Measurements from ENCODE around the gene BICC1.

BICC1 gene, protein sequence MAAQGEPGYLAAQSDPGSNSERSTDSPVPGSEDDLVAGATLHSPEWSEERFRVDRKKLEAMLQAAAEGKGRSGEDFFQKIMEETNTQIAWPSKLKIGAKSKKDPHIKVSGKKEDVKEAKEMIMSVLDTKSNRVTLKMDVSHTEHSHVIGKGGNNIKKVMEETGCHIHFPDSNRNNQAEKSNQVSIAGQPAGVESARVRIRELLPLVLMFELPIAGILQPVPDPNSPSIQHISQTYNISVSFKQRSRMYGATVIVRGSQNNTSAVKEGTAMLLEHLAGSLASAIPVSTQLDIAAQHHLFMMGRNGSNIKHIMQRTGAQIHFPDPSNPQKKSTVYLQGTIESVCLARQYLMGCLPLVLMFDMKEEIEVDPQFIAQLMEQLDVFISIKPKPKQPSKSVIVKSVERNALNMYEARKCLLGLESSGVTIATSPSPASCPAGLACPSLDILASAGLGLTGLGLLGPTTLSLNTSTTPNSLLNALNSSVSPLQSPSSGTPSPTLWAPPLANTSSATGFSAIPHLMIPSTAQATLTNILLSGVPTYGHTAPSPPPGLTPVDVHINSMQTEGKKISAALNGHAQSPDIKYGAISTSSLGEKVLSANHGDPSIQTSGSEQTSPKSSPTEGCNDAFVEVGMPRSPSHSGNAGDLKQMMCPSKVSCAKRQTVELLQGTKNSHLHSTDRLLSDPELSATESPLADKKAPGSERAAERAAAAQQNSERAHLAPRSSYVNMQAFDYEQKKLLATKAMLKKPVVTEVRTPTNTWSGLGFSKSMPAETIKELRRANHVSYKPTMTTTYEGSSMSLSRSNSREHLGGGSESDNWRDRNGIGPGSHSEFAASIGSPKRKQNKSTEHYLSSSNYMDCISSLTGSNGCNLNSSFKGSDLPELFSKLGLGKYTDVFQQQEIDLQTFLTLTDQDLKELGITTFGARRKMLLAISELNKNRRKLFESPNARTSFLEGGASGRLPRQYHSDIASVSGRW

GRCh38 chr10:58512491-58513187 lies at the start of gene BICC1:
Gene BICC1, plus strand, starts transcription at chr10:58512872. Its CDS starts 272 bp downstream, at chr10:58513144.
- Histone ChIP-seq H3K9me3 (ENCODE audit: low read length) (no peaks in the 10 kb centered on the region), H3K4me2 (ENCODE audit: low read length) (no peak within 1 kb of the TSS), H3K27ac (ENCODE audit: low read depth, low read length, poor library complexity, severe bottlenecking) (no peak within 1 kb of the TSS), H3K9me2 (ENCODE audit: low read depth, low read length) (no peaks in the 10 kb centered on the region), H3K4me1 (ENCODE audit: insufficient read depth, low read length, severe bottlenecking) (no peaks in the 10 kb centered on the region), H3K9ac (ENCODE audit: low read length) (no peak within 1 kb of the TSS), H3F3A (ENCODE audit: insufficient read depth, low read length) (no peaks in the 10 kb centered on the region), H2AFZ (ENCODE audit: low read length) (no peak within 1 kb of the TSS), H3K4me3 (ENCODE audit: low read depth, low read length, poor library complexity, severe bottlenecking) (no peak within 1 kb of the TSS), H3K36me3 (ENCODE audit: insufficient read depth, low read length) (no peaks in the 10 kb centered on the region), H4K20me1 (ENCODE audit: insufficient read depth, low read length) (no peaks in the 10 kb centered on the region), H3K27me3 (ENCODE audit: insufficient read depth, low read length) (no peaks in the 10 kb centered on the region), H3K79me2 (ENCODE audit: insufficient read depth, low read length) (no peaks in the 10 kb centered on the region)
- TF ChIP-seq, protein P1, sequence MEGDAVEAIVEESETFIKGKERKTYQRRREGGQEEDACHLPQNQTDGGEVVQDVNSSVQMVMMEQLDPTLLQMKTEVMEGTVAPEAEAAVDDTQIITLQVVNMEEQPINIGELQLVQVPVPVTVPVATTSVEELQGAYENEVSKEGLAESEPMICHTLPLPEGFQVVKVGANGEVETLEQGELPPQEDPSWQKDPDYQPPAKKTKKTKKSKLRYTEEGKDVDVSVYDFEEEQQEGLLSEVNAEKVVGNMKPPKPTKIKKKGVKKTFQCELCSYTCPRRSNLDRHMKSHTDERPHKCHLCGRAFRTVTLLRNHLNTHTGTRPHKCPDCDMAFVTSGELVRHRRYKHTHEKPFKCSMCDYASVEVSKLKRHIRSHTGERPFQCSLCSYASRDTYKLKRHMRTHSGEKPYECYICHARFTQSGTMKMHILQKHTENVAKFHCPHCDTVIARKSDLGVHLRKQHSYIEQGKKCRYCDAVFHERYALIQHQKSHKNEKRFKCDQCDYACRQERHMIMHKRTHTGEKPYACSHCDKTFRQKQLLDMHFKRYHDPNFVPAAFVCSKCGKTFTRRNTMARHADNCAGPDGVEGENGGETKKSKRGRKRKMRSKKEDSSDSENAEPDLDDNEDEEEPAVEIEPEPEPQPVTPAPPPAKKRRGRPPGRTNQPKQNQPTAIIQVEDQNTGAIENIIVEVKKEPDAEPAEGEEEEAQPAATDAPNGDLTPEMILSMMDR (IDR thresholded peaks at IDR 0.05; ENCODE audit: low read length): no peak
- TF ChIP-seq EZH2 (IDR thresholded peaks at IDR 0.05; ENCODE audit: borderline replicate concordance, low read length): no peak

- H4K20me1 ChIP-seq (ENCODE audit: insufficient read depth, low read length): no peaks in the 10 kb centered on the region
- H3K27ac ChIP-seq (ENCODE audit: low read depth, low read length, poor library complexity, severe bottlenecking): no peak overlapping the region
- no peak overlapping the region for H2AFZ ChIP-seq (ENCODE audit: low read length)
- H3K9ac ChIP-seq (ENCODE audit: low read length): no peak overlapping the region
- H3K79me2 ChIP-seq (ENCODE audit: insufficient read depth, low read length): no peaks in the 10 kb centered on the region
- H3K4me1 ChIP-seq (ENCODE audit: insufficient read depth, low read length, severe bottlenecking): no peaks in the 10 kb centered on the region
- no peaks in the 10 kb centered on the region for H3K36me3 ChIP-seq (ENCODE audit: insufficient read depth, low read length)
- H3K9me2 ChIP-seq (ENCODE audit: low read depth, low read length): no peaks in the 10 kb centered on the region; the same call in 1 of the 2 replicates
- no peaks in the 10 kb centered on the region for H3K9me3 ChIP-seq (ENCODE audit: low read length)
- TF ChIP-seq EZH2 (IDR thresholded peaks at IDR 0.05; ENCODE audit: borderline replicate concordance, low read length): no peak
- TF ChIP-seq, protein P1 (IDR thresholded peaks at IDR 0.05; ENCODE audit: low read length): no peak
- H3K27me3 ChIP-seq (ENCODE audit: insufficient read depth, low read length): no peaks in the 10 kb centered on the region
- H3K4me3 ChIP-seq (ENCODE audit: low read depth, low read length, poor library complexity, severe bottlenecking): no peak overlapping the region
- no peak overlapping the region for H3K4me2 ChIP-seq (ENCODE audit: low read length)
- no peaks in the 10 kb centered on the region for H3F3A ChIP-seq (ENCODE audit: insufficient read depth, low read length)
Observed at GRCh38 chr10:58464956-58465355, 47.7 kb upstream of the BICC1 start.

- H3K9me2 ChIP-seq (ENCODE audit: low read depth, low read length): no peaks in the 10 kb centered on the region; the same call in 1 of the 2 replicates
- no peaks in the 10 kb centered on the region for H3K36me3 ChIP-seq (ENCODE audit: insufficient read depth, low read length)
- H3F3A ChIP-seq (ENCODE audit: insufficient read depth, low read length): no peaks in the 10 kb centered on the region
- H2AFZ ChIP-seq (ENCODE audit: low read length): no peak overlapping the region
- H3K4me3 ChIP-seq (ENCODE audit: low read depth, low read length, poor library complexity, severe bottlenecking): no peak overlapping the region
- H3K9me3 ChIP-seq (ENCODE audit: low read length): no peaks in the 10 kb centered on the region
- no peaks in the 10 kb centered on the region for H3K4me1 ChIP-seq (ENCODE audit: insufficient read depth, low read length, severe bottlenecking)
- no peak for TF ChIP-seq EZH2 (IDR thresholded peaks at IDR 0.05; ENCODE audit: borderline replicate concordance, low read length)
- TF ChIP-seq, protein P1 (IDR thresholded peaks at IDR 0.05; ENCODE audit: low read length): no peak
- no peak overlapping the region for H3K27ac ChIP-seq (ENCODE audit: low read depth, low read length, poor library complexity, severe bottlenecking)
- no peak overlapping the region for H3K4me2 ChIP-seq (ENCODE audit: low read length)
- H4K20me1 ChIP-seq (ENCODE audit: insufficient read depth, low read length): no peaks in the 10 kb centered on the region
- no peaks in the 10 kb centered on the region for H3K27me3 ChIP-seq (ENCODE audit: insufficient read depth, low read length)
- no peak overlapping the region for H3K9ac ChIP-seq (ENCODE audit: low read length)
- H3K79me2 ChIP-seq (ENCODE audit: insufficient read depth, low read length): no peaks in the 10 kb centered on the region
Observed at GRCh38 chr10:58465629-58466028, 47.0 kb upstream of the BICC1 start.

Measured in OCI-LY1 (cell line).